ENCODE data around the gene ERGIC1.

ERGIC1 gene

GRCh38 chr5:172944741-172945140 is 110.7 kb downstream of the ERGIC1 start:
- TF ChIP-seq CTCF (IDR thresholded peaks at IDR 0.05) = no peak

GRCh38 chr5:172945151-172945550 is 111.1 kb downstream of the ERGIC1 start:
- no peak for TF ChIP-seq CTCF (IDR thresholded peaks at IDR 0.05)

- TF ChIP-seq CTCF (IDR thresholded peaks at IDR 0.05) = no peak
Observed at GRCh38 chr5:172946146-172946545, 112.1 kb downstream of the ERGIC1 start.

GRCh38 chr5:172949426-172949825 is 115.4 kb downstream of the ERGIC1 start:
- TF ChIP-seq CTCF (IDR thresholded peaks at IDR 0.05) = no peak

- TF ChIP-seq CTCF (IDR thresholded peaks at IDR 0.05) = no peak
Observed at GRCh38 chr5:172950176-172950965, 116.3 kb downstream of the ERGIC1 start.

GRCh38 chr5:172951371-172952033 is 117.5 kb downstream of the ERGIC1 start:
- no peak for TF ChIP-seq CTCF (IDR thresholded peaks at IDR 0.05)

GRCh38 chr5:172952034-172952511 is 118.0 kb downstream of the ERGIC1 start:
- TF ChIP-seq CTCF (IDR thresholded peaks at IDR 0.05) = no peak
